22Rv1 (cell line): ENCODE data around the gene LAMA2.

Source experiments
- CTCF ChIP-seq: fragments of 450-650 bp; IDR thresholded peaks from 2 replicates; pipeline ENCODE4 v1.5.1; 2017; ENCODE audit warnings: mild to moderate bottlenecking
- ZFX ChIP-seq: fragments of 450-650 bp; IDR thresholded peaks from 2 replicates; pipeline ENCODE4 v1.6.1; 2017; ENCODE audit warnings: antibody characterized with exemption, borderline replicate concordance

GRCh38 chr6:129236001-129236517, 353.1 kb downstream of the LAMA2 start:
- TF ChIP-seq CTCF, result no peak
- TF ChIP-seq ZFX, result no peak
